ENCODE data around the gene TMEM91.
A peak's percentile ranks its signal among the peaks of the same experiment; 100 is the strongest.
"Not testable (repeated sequence)": the region's sequence is repeated elsewhere in the genome, so short reads cannot be mapped to it uniquely, and the experiment has no call there.

Gene TMEM91

GRCh38 chr19:41353466-41354342, 22.6 kb upstream of the TMEM91 start, which contains the start of gene TGFB1:
TSS of gene TGFB1 (minus strand) at chr19:41353922. CDS start at chr19:41353044, 878 bp downstream.
- peak; percentile 94 for DNase-seq

GRCh38 chr19:41354343-41354953, 21.9 kb upstream of the TMEM91 start:
- DNase-seq, result no peak

GRCh38 chr19:41355035-41355434, 21.3 kb upstream of the TMEM91 start:
- DNase-seq, result no peak

- no peak for DNase-seq
Measured at GRCh38 chr19:41355802-41356201, 20.5 kb upstream of the TMEM91 start.

- DNase-seq, result no peak
Measured at GRCh38 chr19:41356984-41357739, 19.2 kb upstream of the TMEM91 start.

- no peak for DNase-seq
Measured at GRCh38 chr19:41357746-41358145, 18.6 kb upstream of the TMEM91 start.

- no peak for DNase-seq
Measured at GRCh38 chr19:41359741-41360140, 16.6 kb upstream of the TMEM91 start.

- no peak for DNase-seq
Measured at GRCh38 chr19:41362143-41362847, 14.0 kb upstream of the TMEM91 start.

- DNase-seq, result no peak
Measured at GRCh38 chr19:41363371-41363752, 13.0 kb upstream of the TMEM91 start.

- peak; percentile 98 for DNase-seq
Measured at GRCh38 chr19:41363753-41364523, 12.4 kb upstream of the TMEM91 start, which contains the start of gene B9D2. TSS of gene B9D2 (minus strand) at chr19:41364149. CDS start at chr19:41363519, 630 bp downstream.

- no peak for DNase-seq
Measured at GRCh38 chr19:41364524-41365391, 11.6 kb upstream of the TMEM91 start.

GRCh38 chr19:41366089-41366488, 10.2 kb upstream of the TMEM91 start:
- DNase-seq, result no peak

GRCh38 chr19:41367848-41368301, 8.5 kb upstream of the TMEM91 start:
- DNase-seq, result no peak

- DNase-seq, result no peak
Measured at GRCh38 chr19:41369769-41370168, 6.6 kb upstream of the TMEM91 start.

- not testable (repeated sequence) for DNase-seq
Measured at GRCh38 chr19:41371119-41371518, 5.2 kb upstream of the TMEM91 start.

GRCh38 chr19:41371541-41371940, 4.8 kb upstream of the TMEM91 start:
- no peak for DNase-seq

GRCh38 chr19:41372501-41372900, 3.8 kb upstream of the TMEM91 start:
- no peak for DNase-seq

GRCh38 chr19:41373993-41374392, 2.3 kb upstream of the TMEM91 start:
- DNase-seq, result no peak

- DNase-seq, result no peak
Measured at GRCh38 chr19:41376998-41377365, 649 bp downstream of the TMEM91 start.

- no peak for DNase-seq
Measured at GRCh38 chr19:41377977-41378709, 1.8 kb downstream of the TMEM91 start.
